Gastroesophageal sphincter (tissue), 4 donors: ENCODE results near the gene TRAF3. TPM values are rescaled to one million over a fixed set of nuclear protein-coding genes. Genes with fewer than 3 reads are reported as not detected.

Experiments
- ATAC-seq: fragments of 150-250 bp; one replicate; pipeline ENCODE4 v1.9.1; 2016; ENCODE audit warnings: mild to moderate bottlenecking, moderate library complexity
- H3K27ac ChIP-seq, 4 donors: fragments of 200-600 bp; sonication (generic) in 3 of 4; 1 replicate in 3 of 4; 2 replicates in 1 of 4; pipeline ENCODE4 v1.5.1; 2016 to 2019
- H3K27me3 ChIP-seq: fragments of 200-600 bp; sonication (generic); one replicate; pipeline ENCODE4 v1.5.1; 2019
- H3K36me3 ChIP-seq, 2 donors: fragments of 200-600 bp; sonication (generic); one replicate each; pipeline ENCODE4 v1.5.1; 2019; ENCODE audit warnings: control low read depth in 1 of 2
- H3K4me1 ChIP-seq, 3 donors: fragments of 200-600 bp; sonication (generic); 1 replicate in 2 of 3; 2 replicates in 1 of 3; pipeline ENCODE4 v1.5.1; 2016 to 2019; ENCODE audit warnings: control low read depth in 2 of 3
- H3K4me3 ChIP-seq, 2 donors: fragments of 200-600 bp; sonication (generic); one replicate each; pipeline ENCODE4 v1.5.1; 2019; ENCODE audit warnings: mild to moderate bottlenecking in 1 of 2, moderate library complexity in 1 of 2
- H3K9me3 ChIP-seq, 3 donors: fragments of 200-600 bp; sonication (generic); one replicate each; pipeline ENCODE4 v1.5.1; 2017 to 2019; ENCODE audit warnings: control low read depth in 2 of 3
- EP300 ChIP-seq: sonication (generic); formaldehyde crosslinking; IDR thresholded peaks from one replicate; pipeline ENCODE4 v1.6.1; 2017; ENCODE audit warnings: antibody characterized with exemption, mild to moderate bottlenecking
- POLR2A ChIP-seq, 2 donors: fragments of 450-650 bp; IDR thresholded peaks; one replicate each; pipeline ENCODE4 v1.6.1; 2017; ENCODE audit warnings: antibody characterized with exemption in 2 of 2, mild to moderate bottlenecking in 2 of 2, moderate library complexity in 1 of 2
- POLR2AphosphoS5 ChIP-seq: sonication (generic); formaldehyde crosslinking; IDR thresholded peaks from one replicate; pipeline ENCODE4 v1.6.1; 2017; ENCODE audit warnings: antibody characterized with exemption
- WGBS, 2 donors: methylation state at CpG; one replicate each; pipeline ENCODE4 v1.1.5; 2018; ENCODE audit warnings: low coverage in 1 of 2; 5-methylcytosine and 5-hydroxymethylcytosine counted together
- small RNA-seq, 4 donors: library from RNA; depleted of rRNA; stranded (forward); fragments of <200 nt; gene quantifications; one replicate each; pipeline ENCODE3, GENCODE V24; 2016
- total RNA-seq, 4 donors: library from RNA; depleted of rRNA; stranded (reverse); fragments of >200 nt; gene quantifications; one replicate each; pipeline ENCODE4 v1.1.0, GENCODE V29; 2016
- TF ChIP-seq, protein P1 (sequence below), 4 experiments: fragments of 200-600 bp in 2 of 4; fragments of 450-650 bp in 2 of 4; sonication (generic) in 1 of 4; IDR thresholded peaks; one replicate each; pipeline ENCODE4 v1.5.1; 2017 to 2019; ENCODE audit warnings: antibody characterized with exemption in 4 of 4, mild to moderate bottlenecking in 2 of 4, moderate library complexity in 2 of 4

TRAF3 gene
- total RNA-seq, 4 donors from 2014 or later, result 10.9 to 29.0 (median 18.7) TPM

DNA sequence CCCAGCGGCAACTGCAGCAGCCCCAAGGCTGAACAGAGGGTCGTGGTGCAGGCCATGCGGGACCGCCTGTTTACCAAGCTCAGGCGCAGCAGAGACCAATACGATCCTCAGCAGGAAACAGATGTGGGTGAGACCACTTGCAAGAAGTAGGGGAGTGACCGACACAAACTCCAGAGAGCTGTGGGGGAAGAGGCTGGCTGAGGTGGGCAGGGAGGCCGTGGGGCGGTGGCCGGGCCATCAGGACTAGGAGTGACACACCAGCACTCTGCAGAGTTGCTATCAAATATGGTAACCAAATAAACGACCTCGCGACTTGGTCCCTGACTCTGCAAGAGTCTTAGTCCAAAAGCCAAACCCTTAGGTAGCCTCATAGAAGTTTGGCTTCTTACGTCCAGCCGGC, 175.9 kb downstream of the TRAF3 start:
- H3K4me1 ChIP-seq, result peaks cover 0 to 26% (median 12%) of the 10 kb centered on the region in 3 donors
- H3K36me3 ChIP-seq, result peaks cover 0 to 96% of the 10 kb centered on the region in 2 donors
- ATAC-seq, result no peak
- TF ChIP-seq EP300, result no peak
- TF ChIP-seq POLR2A (IDR thresholded peaks at IDR 0.05), result no peak
- no peak for TF ChIP-seq POLR2AphosphoS5
- TF ChIP-seq, protein P1, sequence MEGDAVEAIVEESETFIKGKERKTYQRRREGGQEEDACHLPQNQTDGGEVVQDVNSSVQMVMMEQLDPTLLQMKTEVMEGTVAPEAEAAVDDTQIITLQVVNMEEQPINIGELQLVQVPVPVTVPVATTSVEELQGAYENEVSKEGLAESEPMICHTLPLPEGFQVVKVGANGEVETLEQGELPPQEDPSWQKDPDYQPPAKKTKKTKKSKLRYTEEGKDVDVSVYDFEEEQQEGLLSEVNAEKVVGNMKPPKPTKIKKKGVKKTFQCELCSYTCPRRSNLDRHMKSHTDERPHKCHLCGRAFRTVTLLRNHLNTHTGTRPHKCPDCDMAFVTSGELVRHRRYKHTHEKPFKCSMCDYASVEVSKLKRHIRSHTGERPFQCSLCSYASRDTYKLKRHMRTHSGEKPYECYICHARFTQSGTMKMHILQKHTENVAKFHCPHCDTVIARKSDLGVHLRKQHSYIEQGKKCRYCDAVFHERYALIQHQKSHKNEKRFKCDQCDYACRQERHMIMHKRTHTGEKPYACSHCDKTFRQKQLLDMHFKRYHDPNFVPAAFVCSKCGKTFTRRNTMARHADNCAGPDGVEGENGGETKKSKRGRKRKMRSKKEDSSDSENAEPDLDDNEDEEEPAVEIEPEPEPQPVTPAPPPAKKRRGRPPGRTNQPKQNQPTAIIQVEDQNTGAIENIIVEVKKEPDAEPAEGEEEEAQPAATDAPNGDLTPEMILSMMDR (IDR thresholded peaks at IDR 0.05), result no peak
- no peak overlapping the region for H3K4me3 ChIP-seq
- no peaks in the 10 kb centered on the region for H3K27me3 ChIP-seq
- WGBS, 2 donors, result 76 to 83% methylated on average over 5 to 9 of the region's 15 CpGs
- H3K27ac ChIP-seq, result no peak overlapping the region
- no peaks in the 10 kb centered on the region for H3K9me3 ChIP-seq

DNA sequence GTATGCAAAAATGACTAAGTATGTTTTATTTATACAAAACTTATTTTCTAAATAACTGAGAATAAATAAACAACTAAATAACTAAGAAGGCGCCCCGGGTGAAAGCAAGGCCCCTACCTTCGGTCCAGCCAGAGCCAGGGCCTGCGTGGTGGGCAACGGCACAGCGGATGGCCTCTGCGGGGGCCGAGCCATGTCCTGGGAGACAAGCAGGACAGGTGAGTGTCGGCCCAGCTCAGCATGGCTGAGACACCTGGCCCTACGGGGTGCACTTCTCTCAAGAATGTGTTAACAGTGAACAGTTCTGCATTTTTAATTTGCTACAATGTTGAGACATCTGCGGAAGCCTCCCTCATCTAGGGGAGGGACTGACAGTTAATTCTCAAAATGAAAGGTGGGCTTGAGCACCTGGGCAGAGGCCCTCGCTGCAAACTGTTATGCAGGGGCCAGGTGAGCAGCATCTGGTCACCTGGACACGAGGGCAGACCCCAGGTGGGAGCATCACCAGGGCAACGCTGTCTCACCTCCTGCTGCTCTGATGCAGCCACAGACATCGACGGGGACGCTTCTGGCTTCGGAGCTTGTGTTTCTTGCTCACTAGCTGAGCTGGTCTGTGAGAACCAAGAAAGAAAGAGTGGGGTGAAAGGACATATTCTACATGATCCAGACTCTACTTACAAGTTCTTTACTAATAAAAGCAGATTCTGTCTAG, 177.0 kb downstream of the TRAF3 start:
- WGBS, 2 donors, result 87 to 89% methylated on average over 6 to 8 of the region's 18 CpGs
- Histone ChIP-seq H3K4me3 (no peak overlapping the region), H3K4me1 (peaks cover 0 to 20% (median 10%) of the 10 kb centered on the region in 3 donors), H3K27me3 (no peaks in the 10 kb centered on the region), H3K36me3 (peaks cover 0 to 100% of the 10 kb centered on the region in 2 donors), H3K27ac (no peak overlapping the region), H3K9me3 (no peaks in the 10 kb centered on the region)
- no peak for ATAC-seq
- no peak for TF ChIP-seq POLR2A (IDR thresholded peaks at IDR 0.05)

DNA sequence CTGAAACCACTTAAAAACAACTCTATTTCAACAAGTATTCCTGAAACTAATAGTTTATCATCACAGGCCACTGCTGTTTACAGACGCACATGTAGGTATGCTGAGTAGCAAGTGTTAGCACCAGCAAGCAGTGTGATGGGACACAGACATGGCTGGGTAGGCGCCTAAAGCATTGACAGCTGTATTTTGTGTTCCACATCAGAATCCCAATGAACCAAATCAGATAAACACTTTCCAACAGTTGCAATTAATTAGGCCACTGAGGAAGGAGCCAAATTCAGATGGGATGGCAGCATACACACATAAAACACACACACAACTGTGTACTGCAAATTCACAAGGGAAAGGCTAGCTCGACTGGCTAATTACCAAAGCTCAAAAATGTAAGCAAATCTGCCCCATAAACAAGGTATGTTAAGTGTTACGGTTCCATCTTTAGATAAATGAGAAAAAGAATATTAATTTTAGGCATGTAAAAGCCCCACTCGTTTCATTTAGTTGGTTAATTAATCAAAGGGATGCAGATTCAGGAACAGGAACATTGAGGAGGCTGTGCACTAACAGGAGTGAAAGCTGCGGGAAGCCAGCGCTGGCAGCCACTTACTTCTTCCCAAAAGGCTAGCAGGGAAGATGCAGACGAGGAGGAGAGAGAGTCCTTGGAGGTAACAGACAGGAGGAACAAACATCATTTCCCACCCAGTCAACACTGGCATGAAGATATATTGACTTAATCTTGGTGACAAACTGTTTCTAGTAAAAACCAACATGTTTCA, 178.6 kb downstream of the TRAF3 start:
- no peaks in the 10 kb centered on the region for H3K27me3 ChIP-seq
- H3K4me3 ChIP-seq, result no peak overlapping the region
- no peaks in the 10 kb centered on the region for H3K9me3 ChIP-seq
- no peak overlapping the region for H3K27ac ChIP-seq
- no peak for ATAC-seq
- TF ChIP-seq EP300 (no peak), POLR2A (IDR thresholded peaks at IDR 0.05) (no peak), POLR2AphosphoS5 (no peak)
- TF ChIP-seq, protein P1 (IDR thresholded peaks at IDR 0.05), result no peak
- H3K36me3 ChIP-seq, result peaks cover 0 to 100% of the 10 kb centered on the region in 2 donors
- H3K4me1 ChIP-seq, result peaks cover 0 to 4% (median 0%) of the 10 kb centered on the region in 3 donors
- 59 to 75% methylated on average over 8 of the region's 8 CpGs for WGBS, 2 donors

DNA sequence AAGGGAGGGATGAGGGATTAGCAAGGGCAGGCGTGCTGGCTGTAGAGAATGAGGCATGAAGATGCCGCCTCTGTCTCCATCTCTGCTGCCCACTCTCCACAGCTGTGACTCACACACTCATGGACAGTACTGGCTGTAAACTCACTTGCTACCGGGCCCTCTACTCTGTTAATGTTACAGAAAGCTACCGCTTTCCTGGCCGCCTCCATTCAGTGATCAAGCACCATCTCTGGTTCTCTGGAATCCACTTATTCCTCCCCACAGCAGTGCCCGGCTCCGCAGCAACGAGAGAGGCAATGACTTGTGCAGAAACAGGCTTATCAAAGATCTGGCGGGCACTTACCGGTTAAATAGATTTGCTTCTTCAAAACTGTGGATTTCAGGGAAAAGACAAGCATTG, 180.0 kb downstream of the TRAF3 start:
- WGBS, 2 donors, result 79% methylated on average over 8 of the region's 10 CpGs; no CpG with 5 or more reads in 1 of the 2 donors
- Histone ChIP-seq H3K4me1 (no peaks in the 10 kb centered on the region), H3K4me3 (no peak overlapping the region), H3K36me3 (peaks cover 0 to 100% of the 10 kb centered on the region in 2 donors), H3K9me3 (no peaks in the 10 kb centered on the region), H3K27me3 (no peaks in the 10 kb centered on the region), H3K27ac (no peak overlapping the region)
- ATAC-seq, result no peak
- TF ChIP-seq, protein P1 (IDR thresholded peaks at IDR 0.05), result no peak
- no peak for TF ChIP-seq POLR2A (IDR thresholded peaks at IDR 0.05)
- no peak for TF ChIP-seq POLR2AphosphoS5
- TF ChIP-seq EP300, result no peak

DNA sequence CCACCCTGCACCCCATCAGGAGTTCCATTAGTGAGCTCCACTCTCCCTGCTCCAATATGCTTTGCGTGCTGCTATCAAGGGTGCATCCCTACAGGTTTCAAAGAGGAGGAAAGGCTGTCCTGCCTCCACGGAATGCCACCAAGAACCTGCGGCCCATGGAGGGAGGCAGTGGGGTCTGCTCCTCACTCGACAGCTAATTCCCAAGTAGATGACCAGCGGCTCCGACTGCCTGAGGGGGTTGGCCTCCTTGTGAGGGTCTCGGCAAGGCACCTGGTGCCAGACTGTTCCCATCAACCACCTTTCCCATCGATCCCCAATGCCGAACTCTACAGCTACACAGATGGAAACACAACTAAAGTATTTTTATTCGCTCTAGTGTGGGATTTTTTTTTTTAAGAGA, 181.2 kb downstream of the TRAF3 start:
- 86 to 100% methylated on average over 5 to 7 of the region's 10 CpGs for WGBS, 2 donors
- no peaks in the 10 kb centered on the region for H3K9me3 ChIP-seq
- TF ChIP-seq, protein P1 (IDR thresholded peaks at IDR 0.05), result no peak
- TF ChIP-seq POLR2AphosphoS5 (no peak), EP300 (no peak), POLR2A (IDR thresholded peaks at IDR 0.05) (no peak)

More for the DNA sequence above, 181.2 kb downstream of the TRAF3 start:
- H3K4me3 ChIP-seq, result no peak overlapping the region
- no peak overlapping the region for H3K27ac ChIP-seq
- peaks cover 0 to 100% of the 10 kb centered on the region in 2 donors for H3K36me3 ChIP-seq
- H3K4me1 ChIP-seq, result no peaks in the 10 kb centered on the region
- ATAC-seq, result no peak
- H3K27me3 ChIP-seq, result no peaks in the 10 kb centered on the region

Small RNA genes lying within 50 kb of the gene (small RNA-seq; reads per million reads assigned to genes)
- gene RNU6-1316P, result 0 reads per million in 4 donors

Other genes starting within 250 kb of the TRAF3 start
- gene RCOR1, start 184.8 kb upstream of the TRAF3 start, total RNA-seq, result 10 to 100 TPM; 11.6 to 15.6 (median 14.0) TPM
- gene AMN, start 145.2 kb downstream of the TRAF3 start, total RNA-seq, result under 1 TPM in 1 of 4 donors, not detected in 3; 0.59 TPM